GM10266 (cell line): ENCODE results near the gene TRABD2B.

Experiments used
- DNase-seq: peaks from one replicate; pipeline ENCODE4 v3.0.0; 2012; ENCODE audit errors: extremely low spot score
- CTCF ChIP-seq: IDR thresholded peaks from 2 replicates; pipeline ENCODE4 v1.5.1; 2012; ENCODE audit warnings: mild to moderate bottlenecking, low read depth; ENCODE audit not compliant: control insufficient read depth, insufficient read depth; ENCODE audit errors: missing control alignments

The TRABD2B gene

GRCh38 chr1:47984175-47984789 lies 12.9 kb downstream of the TRABD2B start:
- no peak for DNase-seq

GRCh38 chr1:47983691-47984090 lies 13.5 kb downstream of the TRABD2B start:
- TF ChIP-seq CTCF, result no peak
- DNase-seq, result no peak

More at GRCh38 chr1:47984175-47984789, 12.9 kb downstream of the TRABD2B start:
- no peak for TF ChIP-seq CTCF

DNA sequence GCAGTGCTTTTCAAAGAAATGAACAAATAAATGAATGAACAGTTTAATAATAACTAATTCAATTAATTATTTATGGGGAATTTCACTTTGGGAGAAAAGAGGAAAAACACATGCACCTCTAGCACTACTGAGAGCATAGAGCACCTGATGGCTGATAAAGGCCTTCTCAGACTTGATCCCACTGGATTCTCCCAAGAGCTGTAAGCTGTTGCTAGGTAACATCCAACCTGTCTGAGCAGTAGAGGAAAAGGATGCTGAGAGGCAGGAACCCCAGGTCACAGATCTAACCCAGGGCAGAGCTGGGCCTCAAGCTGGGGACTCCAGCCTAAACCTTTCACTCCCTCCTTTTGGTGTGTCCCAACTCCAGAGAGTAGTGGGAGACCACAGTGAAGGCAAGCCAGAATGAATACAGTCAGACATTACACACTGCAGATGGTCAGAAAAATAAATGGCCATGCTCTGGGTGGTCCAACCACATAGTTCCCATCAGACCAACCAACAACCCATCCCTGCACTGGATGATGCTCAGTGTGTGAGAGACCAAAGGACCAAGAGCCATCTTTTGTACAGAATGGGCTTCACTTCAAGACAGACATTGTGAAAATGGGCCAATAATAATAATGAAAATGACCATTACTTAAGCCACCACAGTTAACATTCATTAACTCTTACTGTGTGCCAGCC lies 15.4 kb downstream of the TRABD2B start:
- DNase-seq, result no peak
- TF ChIP-seq CTCF, result no peak

- DNase-seq, result no peak
- no peak for TF ChIP-seq CTCF
Observed at GRCh38 chr1:47980501-47980900, 16.7 kb downstream of the TRABD2B start.

DNA sequence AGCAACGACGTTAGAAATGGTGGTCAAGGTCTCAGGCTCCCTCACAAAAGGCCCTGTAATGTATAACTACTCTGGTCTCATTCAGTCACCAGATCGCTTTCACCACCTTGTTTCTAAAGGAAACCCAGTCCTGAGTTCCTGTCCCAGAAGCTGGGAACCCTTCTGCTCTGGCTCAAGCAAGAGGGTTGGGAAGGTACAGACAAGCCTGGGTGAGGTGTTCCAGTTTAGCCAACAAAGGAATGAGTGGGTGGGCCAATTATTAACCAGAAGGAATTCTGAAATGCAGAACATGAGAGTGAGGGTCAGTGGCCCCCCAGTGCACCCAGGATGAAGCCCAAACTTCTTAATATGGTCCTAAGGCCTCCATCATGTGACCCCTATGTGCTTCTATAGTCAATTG lies 17.5 kb downstream of the TRABD2B start:
- TF ChIP-seq CTCF, result no peak
- DNase-seq, result no peak

DNA sequence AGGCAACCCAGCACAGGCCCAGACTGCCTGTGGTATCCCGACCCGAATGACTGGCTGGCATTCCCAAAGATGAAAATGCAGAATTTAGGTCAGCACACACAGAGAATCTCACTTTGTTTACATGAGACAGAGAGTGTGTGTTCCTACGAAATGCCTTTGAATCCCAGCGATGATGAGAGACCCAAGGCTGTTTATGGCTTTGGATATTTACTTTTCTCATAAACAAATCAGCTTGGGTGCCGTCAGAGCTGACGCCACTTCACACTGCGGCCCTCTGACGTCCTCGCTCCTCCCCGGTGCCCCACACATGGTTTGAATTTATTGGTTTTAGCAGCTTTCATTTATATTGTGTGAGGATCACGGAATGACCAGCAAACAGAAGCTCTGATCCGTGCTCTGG lies 18.7 kb downstream of the TRABD2B start:
- TF ChIP-seq CTCF, result no peak
- no peak for DNase-seq

GRCh38 chr1:47976728-47977127 lies 20.5 kb downstream of the TRABD2B start:
- no peak for DNase-seq
- no peak for TF ChIP-seq CTCF
